H1 (cell line): ENCODE data around the gene OR5M11. TPM values are rescaled to one million over a fixed set of nuclear protein-coding genes. Genes with fewer than 3 reads are reported as not detected.

Source experiments
- BACH1 ChIP-seq: IDR thresholded peaks from 2 replicates; pipeline ENCODE4 v1.6.1; 2012; ENCODE audit warnings: low read length, improper control_type of control experiment
- BRCA1 ChIP-seq: IDR thresholded peaks from 2 replicates; pipeline ENCODE4 v1.6.1; 2012; ENCODE audit warnings: low read depth, low read length, improper control_type of control experiment
- CBX5 ChIP-seq: fragments of 300-800, 300-1000 bp; sonication (generic); IDR thresholded peaks from 2 replicates; pipeline ENCODE4 v1.7.1; 2016; ENCODE audit warnings: antibody characterized with exemption, low read length, low read depth
- CBX8 ChIP-seq: fragments of 300-800, 300-1000 bp; sonication (generic); IDR thresholded peaks from 2 replicates; pipeline ENCODE4 v1.7.1; 2016; ENCODE audit warnings: low read depth, low read length, borderline replicate concordance
- EGR1 ChIP-seq: IDR thresholded peaks from 2 replicates; pipeline ENCODE4 v1.6.1; 2011; ENCODE audit warnings: low read depth, low read length, borderline replicate concordance
- JUN ChIP-seq: IDR thresholded peaks from 2 replicates; pipeline ENCODE4 v1.6.1; 2011; ENCODE audit warnings: low read depth, mild to moderate bottlenecking, improper control_type of control experiment, low read length
- KDM5A ChIP-seq: fragments of 200-600 bp; IDR thresholded peaks from 2 replicates; pipeline ENCODE4 v1.7.1; 2012; ENCODE audit warnings: mild to moderate bottlenecking, low read length, inconsistent platforms, mixed read lengths
- POLR2A ChIP-seq, 2 experiments: IDR thresholded peaks; 1 replicate in 1 of 2; 2 replicates in 1 of 2; pipeline ENCODE4 v1.6.1; 2011; ENCODE audit warnings: low read depth in 2 of 2, low read length in 2 of 2, mild to moderate bottlenecking in 2 of 2; ENCODE audit errors: control extremely low read depth in 1 of 2
- POLR2AphosphoS5 ChIP-seq: IDR thresholded peaks from 2 replicates; pipeline ENCODE4 v1.6.1; 2011; ENCODE audit warnings: low read depth, low read length
- POU5F1 ChIP-seq: IDR thresholded peaks from 2 replicates; pipeline ENCODE4 v1.6.1; 2011; ENCODE audit warnings: low read depth, mild to moderate bottlenecking, low read length, moderate library complexity
- RXRA ChIP-seq: IDR thresholded peaks from 2 replicates; pipeline ENCODE4 v1.6.1; 2011; ENCODE audit warnings: low read depth, mild to moderate bottlenecking, low read length, moderate library complexity; ENCODE audit not compliant: insufficient read depth
- SAP30 ChIP-seq: fragments of 300-600 bp; sonication (generic); IDR thresholded peaks from 2 replicates; pipeline ENCODE4 v1.7.1; 2012; ENCODE audit warnings: low read length, moderate library complexity, mild to moderate bottlenecking, inconsistent platforms; ENCODE audit not compliant: insufficient read depth, insufficient replicate concordance
- TBP ChIP-seq: IDR thresholded peaks from 2 replicates; pipeline ENCODE4 v1.6.1; 2011; ENCODE audit warnings: low read depth, low read length, improper control_type of control experiment
- TEAD4 ChIP-seq: IDR thresholded peaks from 2 replicates; pipeline ENCODE4 v1.6.1; 2012; ENCODE audit warnings: low read depth, low read length, inconsistent platforms, mixed read lengths
- ZNF274 ChIP-seq: IDR thresholded peaks from 2 replicates; pipeline ENCODE4 v1.7.0; 2012; ENCODE audit warnings: low read length, borderline replicate concordance; ENCODE audit errors: extremely low read depth
- polyA plus RNA-seq, 7 experiments: library from polyadenylated mRNA; depleted of rRNA in 3 of 7; stranded (reverse) in 5 of 7; unstranded in 2 of 7; fragments of >200 nt in 5 of 7; fragments of 200-250 nt in 2 of 7; gene quantifications; 1 replicate in 5 of 7; 2 replicates in 1 of 7; 4 replicates in 1 of 7; pipeline versions ENCODE4 v1.2.1 to v1.2.3, GENCODE V29; 2011 to 2013; ENCODE audit warnings: missing spikeins in 2 of 7, mixed read lengths in 2 of 7
- total RNA-seq: library from RNA; stranded (reverse); fragmentation: NEBNext Ultra II Directional; extraction: Animal tissue kit (Norgen Biotek cat#: 25700); gene quantifications from 2 replicates; pipeline ENCODE4 v1.2.1, GENCODE V29; 2021
- TF ChIP-seq, protein P1 (sequence below), 3 experiments: IDR thresholded peaks; 1 replicate in 2 of 3; 2 replicates in 1 of 3; pipeline versions ENCODE4 v1.5.1 to v1.6.1; 2011; ENCODE audit warnings: low read length in 3 of 3, mild to moderate bottlenecking in 3 of 3, inconsistent platforms in 2 of 3, low read depth in 1 of 3, moderate library complexity in 1 of 3; ENCODE audit not compliant: insufficient read depth in 1 of 3; ENCODE audit errors: control extremely low read depth in 1 of 3
- TF ChIP-seq, protein P2 (sequence below): IDR thresholded peaks from 2 replicates; pipeline ENCODE4 v1.6.1; 2011; ENCODE audit warnings: low read depth, mild to moderate bottlenecking, low read length; ENCODE audit not compliant: insufficient read depth
- TF ChIP-seq, protein P3 (sequence below): IDR thresholded peaks from 2 replicates; pipeline ENCODE4 v1.6.1; 2012; ENCODE audit warnings: inconsistent platforms

The OR5M11 gene
- total and polyA plus RNA-seq, 2 of the 8 experiments (the other 6 are each of a cell fraction or from before 2014, with no cell fraction given) = 0.08 TPM; not detected in 1

DNA sequence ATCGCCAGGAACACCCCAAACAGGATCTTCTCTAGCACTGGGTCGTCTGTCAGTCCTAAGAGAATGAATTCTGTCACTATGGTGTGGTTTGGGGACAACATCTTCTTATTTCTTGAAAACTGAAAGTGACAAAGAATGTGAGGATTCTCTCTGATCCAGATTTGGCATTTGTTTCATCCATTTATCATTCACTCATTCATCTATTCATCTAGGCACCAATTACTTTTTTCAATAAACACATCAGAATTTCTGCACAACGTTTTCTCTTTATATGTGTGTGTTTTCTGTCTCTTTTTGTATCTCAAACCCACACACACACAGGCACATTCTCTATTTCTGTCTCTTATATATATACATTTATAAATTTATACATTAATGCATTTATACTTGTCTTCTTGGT is 34.6 kb upstream of the OR5M11 start, which contains the start of gene OR5M10 (continued):
- TF ChIP-seq TEAD4 (no peak), POU5F1 (no peak), POLR2AphosphoS5 (no peak), KDM5A (no peak), CBX8 (no peak), EGR1 (no peak), BACH1 (no peak), CBX5 (no peak), SAP30 (no peak), TBP (no peak), POLR2A (IDR thresholded peaks at IDR 0.05; ENCODE audit: control extremely low read depth in 1 of 2, low read depth in 2 of 2, low read length in 2 of 2) (no peak), ZNF274 (no peak), RXRA (no peak), BRCA1 (no peak), JUN (no peak)
- TF ChIP-seq, protein P1, sequence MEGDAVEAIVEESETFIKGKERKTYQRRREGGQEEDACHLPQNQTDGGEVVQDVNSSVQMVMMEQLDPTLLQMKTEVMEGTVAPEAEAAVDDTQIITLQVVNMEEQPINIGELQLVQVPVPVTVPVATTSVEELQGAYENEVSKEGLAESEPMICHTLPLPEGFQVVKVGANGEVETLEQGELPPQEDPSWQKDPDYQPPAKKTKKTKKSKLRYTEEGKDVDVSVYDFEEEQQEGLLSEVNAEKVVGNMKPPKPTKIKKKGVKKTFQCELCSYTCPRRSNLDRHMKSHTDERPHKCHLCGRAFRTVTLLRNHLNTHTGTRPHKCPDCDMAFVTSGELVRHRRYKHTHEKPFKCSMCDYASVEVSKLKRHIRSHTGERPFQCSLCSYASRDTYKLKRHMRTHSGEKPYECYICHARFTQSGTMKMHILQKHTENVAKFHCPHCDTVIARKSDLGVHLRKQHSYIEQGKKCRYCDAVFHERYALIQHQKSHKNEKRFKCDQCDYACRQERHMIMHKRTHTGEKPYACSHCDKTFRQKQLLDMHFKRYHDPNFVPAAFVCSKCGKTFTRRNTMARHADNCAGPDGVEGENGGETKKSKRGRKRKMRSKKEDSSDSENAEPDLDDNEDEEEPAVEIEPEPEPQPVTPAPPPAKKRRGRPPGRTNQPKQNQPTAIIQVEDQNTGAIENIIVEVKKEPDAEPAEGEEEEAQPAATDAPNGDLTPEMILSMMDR (IDR thresholded peaks at IDR 0.05; ENCODE audit: control extremely low read depth in 1 of 3, insufficient read depth in 1 of 3, low read depth in 1 of 3, low read length in 3 of 3) = no peak
- TF ChIP-seq, protein P2, sequence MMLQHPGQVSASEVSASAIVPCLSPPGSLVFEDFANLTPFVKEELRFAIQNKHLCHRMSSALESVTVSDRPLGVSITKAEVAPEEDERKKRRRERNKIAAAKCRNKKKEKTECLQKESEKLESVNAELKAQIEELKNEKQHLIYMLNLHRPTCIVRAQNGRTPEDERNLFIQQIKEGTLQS = no peak
- TF ChIP-seq, protein P3, sequence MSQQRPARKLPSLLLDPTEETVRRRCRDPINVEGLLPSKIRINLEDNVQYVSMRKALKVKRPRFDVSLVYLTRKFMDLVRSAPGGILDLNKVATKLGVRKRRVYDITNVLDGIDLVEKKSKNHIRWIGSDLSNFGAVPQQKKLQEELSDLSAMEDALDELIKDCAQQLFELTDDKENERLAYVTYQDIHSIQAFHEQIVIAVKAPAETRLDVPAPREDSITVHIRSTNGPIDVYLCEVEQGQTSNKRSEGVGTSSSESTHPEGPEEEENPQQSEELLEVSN = no peak
